ENCODE data around the gene UFM1.

UFM1 gene

DNA sequence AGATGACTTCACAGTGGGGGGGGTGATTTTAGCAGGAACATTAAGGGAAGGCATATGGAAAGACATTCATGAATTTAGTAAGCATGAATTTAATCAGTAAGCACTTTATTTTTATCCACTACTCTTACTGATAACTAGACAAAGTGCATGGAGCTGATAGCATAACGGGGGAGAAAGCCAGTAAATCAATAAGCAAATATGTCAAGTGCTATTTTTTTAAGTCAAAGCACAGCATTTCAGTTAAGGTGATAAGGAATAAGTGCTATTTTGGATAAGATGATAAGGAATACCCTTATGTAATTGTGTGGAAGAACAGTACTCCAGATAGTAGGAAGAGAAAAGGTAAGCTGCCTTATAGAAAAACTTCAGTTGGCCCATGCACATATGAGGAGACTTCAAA lies 19.4 kb downstream of the UFM1 start:
- TF ChIP-seq, protein P1, sequence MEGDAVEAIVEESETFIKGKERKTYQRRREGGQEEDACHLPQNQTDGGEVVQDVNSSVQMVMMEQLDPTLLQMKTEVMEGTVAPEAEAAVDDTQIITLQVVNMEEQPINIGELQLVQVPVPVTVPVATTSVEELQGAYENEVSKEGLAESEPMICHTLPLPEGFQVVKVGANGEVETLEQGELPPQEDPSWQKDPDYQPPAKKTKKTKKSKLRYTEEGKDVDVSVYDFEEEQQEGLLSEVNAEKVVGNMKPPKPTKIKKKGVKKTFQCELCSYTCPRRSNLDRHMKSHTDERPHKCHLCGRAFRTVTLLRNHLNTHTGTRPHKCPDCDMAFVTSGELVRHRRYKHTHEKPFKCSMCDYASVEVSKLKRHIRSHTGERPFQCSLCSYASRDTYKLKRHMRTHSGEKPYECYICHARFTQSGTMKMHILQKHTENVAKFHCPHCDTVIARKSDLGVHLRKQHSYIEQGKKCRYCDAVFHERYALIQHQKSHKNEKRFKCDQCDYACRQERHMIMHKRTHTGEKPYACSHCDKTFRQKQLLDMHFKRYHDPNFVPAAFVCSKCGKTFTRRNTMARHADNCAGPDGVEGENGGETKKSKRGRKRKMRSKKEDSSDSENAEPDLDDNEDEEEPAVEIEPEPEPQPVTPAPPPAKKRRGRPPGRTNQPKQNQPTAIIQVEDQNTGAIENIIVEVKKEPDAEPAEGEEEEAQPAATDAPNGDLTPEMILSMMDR (IDR thresholded peaks at IDR 0.05), result no peak

DNA sequence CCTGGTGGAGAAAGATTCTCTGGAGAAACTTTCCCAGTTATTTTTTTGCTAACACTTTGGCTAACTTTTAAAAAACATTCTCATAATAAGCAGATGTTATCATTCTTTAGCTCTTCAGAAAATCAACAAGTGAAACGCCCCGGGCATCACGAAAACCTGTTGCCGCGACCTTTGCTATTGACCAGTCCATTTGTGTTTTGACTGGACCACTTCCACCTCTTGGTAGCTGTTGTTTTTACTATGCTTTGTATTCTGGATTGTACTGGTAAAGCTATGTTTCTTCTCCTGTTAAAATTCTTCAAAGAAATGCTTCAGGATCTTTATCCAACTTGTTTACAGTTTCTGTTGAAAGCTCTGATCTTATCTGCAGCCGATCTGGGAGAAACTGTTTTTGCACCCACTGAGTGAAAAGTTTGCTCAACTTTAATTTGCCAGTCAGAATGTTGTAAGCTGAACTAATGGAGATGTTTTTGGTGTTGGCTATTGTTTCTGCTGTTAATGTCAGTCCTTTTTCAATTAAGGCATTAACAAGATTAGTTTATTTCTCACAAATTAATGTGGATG lies 23.3 kb downstream of the UFM1 start:
- TF ChIP-seq, protein P1 (IDR thresholded peaks at IDR 0.05), result no peak

DNA sequence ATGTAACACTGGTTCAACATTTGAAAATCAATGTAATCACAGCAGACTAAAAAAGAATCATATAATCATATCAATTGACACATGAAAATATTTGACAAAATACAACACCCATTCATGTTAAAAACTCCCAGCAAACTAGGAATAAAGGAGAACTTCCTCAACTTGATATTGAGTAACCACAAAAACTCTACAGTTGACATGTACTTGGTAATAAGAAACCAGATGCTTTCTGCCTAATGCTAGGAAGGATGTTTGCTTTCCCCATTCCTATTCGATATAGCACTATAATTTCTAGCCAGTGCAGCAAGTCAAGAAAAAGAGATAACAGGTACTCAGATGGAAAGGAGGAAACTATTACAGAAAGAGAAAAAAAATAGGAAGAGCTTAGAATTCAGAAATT lies 26.9 kb downstream of the UFM1 start:
- TF ChIP-seq, protein P1 (IDR thresholded peaks at IDR 0.05), result no peak

DNA sequence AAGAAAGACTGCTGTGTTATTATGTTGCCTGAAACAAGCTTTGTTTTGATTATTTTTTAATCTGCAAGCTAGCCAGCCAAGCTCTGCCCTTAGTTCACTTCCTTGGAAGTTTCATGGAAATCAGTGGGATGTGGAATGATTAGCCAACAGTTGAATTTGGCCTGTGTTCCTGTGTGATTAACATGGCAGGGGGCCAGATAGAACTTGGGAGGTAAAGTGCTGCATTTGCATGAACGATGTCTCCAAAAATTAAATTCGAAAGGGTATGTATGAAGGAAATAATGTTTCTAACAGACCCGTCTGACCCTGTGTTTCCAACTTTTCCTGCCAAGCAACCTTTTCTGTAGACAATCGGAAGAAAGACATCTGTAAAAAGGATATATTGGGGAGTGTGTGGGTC lies 32.2 kb downstream of the UFM1 start:
- TF ChIP-seq, protein P1 (IDR thresholded peaks at IDR 0.05), result no peak

DNA sequence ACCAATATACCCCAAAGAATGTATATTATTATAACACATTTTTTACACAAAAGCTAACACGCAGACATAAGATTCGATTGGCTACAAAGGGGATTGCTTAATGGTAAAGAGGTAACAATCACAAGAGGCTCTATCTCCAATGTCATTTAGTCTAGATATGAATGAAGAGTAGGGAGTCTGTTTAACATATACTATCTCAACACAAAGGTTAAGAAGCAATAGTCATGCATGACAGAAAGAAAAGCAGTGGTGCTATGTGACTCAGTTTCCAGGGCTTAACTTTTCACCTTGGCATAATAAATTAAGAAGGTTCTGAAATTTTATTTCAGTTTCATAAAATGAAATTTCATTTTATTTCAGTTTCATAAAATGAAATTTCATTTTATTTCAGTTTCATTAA lies 33.3 kb downstream of the UFM1 start:
- TF ChIP-seq, protein P1 (IDR thresholded peaks at IDR 0.05), result no peak

DNA sequence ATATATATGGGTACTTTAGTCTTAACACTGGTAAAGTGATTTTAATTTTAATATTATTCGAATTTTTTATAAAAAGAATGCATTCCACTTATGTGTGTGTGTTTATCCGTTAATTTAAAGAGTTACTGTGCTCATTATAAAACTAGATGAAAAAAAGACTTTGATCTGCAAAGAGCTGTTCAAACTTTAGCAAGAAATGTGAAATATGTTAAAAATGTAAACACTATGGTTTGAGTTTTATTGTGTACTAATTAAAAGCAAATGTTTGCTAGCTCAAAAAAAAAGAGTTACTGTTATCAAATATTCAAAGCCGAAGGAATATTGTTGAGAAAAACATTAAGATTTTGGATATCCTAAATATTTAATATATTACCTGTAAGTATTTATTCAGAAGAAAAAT lies 34.5 kb downstream of the UFM1 start:
- TF ChIP-seq, protein P1 (IDR thresholded peaks at IDR 0.05), result no peak

DNA sequence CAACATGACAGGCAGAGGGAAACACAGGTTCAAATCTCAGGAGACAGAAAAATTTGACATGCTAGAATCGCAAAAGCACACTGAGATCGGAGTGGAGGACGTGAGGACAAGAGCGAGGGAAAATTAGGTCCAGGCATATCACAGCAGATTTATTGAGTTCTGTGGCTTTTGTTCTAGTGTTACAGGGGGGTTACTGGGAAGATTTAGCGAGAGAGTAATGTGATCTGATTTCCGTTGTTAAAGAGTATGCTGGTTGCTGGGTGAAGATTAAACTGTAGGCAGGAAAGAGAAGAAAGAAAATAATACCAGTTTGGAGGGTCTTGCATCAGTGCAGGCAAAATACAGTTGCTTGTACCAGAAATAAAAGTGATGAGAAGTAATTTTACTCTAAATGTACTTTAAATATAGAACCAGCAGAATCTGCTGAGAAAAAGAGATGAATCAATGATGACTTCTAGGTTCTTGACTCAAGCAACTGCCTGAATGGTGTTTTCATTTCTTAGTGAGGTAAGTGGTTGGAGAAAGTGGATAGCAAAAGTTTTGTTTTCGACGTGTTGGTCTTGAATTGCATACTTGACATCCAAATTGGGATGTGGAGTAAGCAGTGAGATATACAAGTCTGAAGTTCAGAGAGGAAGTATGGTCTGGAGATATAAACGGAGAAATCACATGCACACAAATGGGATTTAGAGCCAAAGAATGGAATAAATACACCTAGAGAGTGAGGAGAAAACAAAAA lies 35.7 kb downstream of the UFM1 start:
- TF ChIP-seq, protein P1 (IDR thresholded peaks at IDR 0.05), result no peak

Measured in LNCAP (cell line).